Measurements from ENCODE around the gene PLEKHO1. TPM values are rescaled to one million over a fixed set of nuclear protein-coding genes. Genes with fewer than 3 reads are reported as not detected.
"Not testable (repeated sequence)": the region's sequence is repeated elsewhere in the genome, so short reads cannot be mapped to it uniquely, and the experiment has no call there.

Gene PLEKHO1
- total and polyA plus RNA-seq, 7 experiments from 2014 or later: 33.4 to 111 (median 65.5) TPM

DNA sequence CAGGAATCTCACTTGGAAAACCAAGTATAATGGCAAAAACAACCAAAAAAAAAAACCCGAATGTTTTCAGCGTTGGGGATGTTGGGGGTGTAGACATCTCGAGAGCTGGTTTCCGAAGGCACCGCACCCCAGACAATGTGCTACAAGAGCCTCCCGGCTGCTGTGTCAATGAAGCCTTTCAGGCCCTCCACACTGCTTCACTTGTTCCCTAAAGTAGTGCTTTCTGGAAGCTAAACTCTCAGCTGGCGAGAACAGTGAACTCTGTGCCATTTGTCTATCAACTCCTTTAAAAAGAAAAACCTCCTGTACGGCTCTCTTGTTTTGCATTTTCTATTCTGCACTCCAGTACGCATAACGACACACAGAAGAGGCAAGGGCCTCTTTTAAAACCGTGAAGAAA lies 32.5 kb downstream of the PLEKHO1 start:
- intact Hi-C loops (cut with micrococcal nuclease): no loop called here
- H3K4me3 Mint-ChIP-seq: no peak overlapping the region
- H3K4me1 Mint-ChIP-seq: peaks cover 3 to 10% (median 6%) of the 10 kb centered on the region in 7 donors
- Histone ChIP-seq H3K36me3 (ENCODE audit: control insufficient read depth in 2 of 3, insufficient read depth in 3 of 3, low read length in 3 of 3) (no peaks in the 10 kb centered on the region), H3K4me3 (ENCODE audit: low read length) (no peak overlapping the region), H3K27ac (ENCODE audit: low read depth, low read length) (no peak overlapping the region), H3K4me1 (ENCODE audit: control insufficient read depth in 2 of 2, insufficient read depth in 2 of 2, low read length in 2 of 2) (peaks cover 0 to 4% of the 10 kb centered on the region in 2 donors), H3K9me3 (ENCODE audit: control insufficient read depth in 2 of 3, low read length in 3 of 3) (no peaks in the 10 kb centered on the region), H3K27me3 (ENCODE audit: control insufficient read depth in 2 of 2, insufficient read depth in 2 of 2, low read length in 2 of 2) (no peaks in the 10 kb centered on the region)
- ATAC-seq (no peak), DNase-seq (no peak)
- H3K27me3 Mint-ChIP-seq: no peaks in the 10 kb centered on the region
- H3K36me3 Mint-ChIP-seq: no peaks in the 10 kb centered on the region
- no peak overlapping the region for H3K27ac Mint-ChIP-seq
- POLR2A ChIA-PET: interaction anchor here (1.1 kb wide), 1 partner anchor 295 kb away, joined by 4 read pairs; a partner anchor contains a TSS
- CTCF ChIA-PET: interaction anchor here (1.0 to 1.1 kb wide), 2 partner anchors 13 to 17 kb away, joined by 3 to 4 read pairs; no protein-coding TSS in a partner anchor
- no peaks in the 10 kb centered on the region for H3K9me3 Mint-ChIP-seq

GRCh38 chr1:150183061-150183460 lies 33.3 kb downstream of the PLEKHO1 start:
- H3K27me3 ChIP-seq (ENCODE audit: control insufficient read depth in 2 of 2, insufficient read depth in 2 of 2, low read length in 2 of 2): no peaks in the 10 kb centered on the region
- peaks cover 0 to 4% of the 10 kb centered on the region in 2 donors for H3K4me1 ChIP-seq (ENCODE audit: control insufficient read depth in 2 of 2, insufficient read depth in 2 of 2, low read length in 2 of 2)
- no peak overlapping the region for H3K27ac ChIP-seq (ENCODE audit: low read depth, low read length)
- DNase-seq (no peak), ATAC-seq (no peak)
- intact Hi-C loops (cut with micrococcal nuclease): no loop called here
- no peaks in the 10 kb centered on the region for H3K9me3 ChIP-seq (ENCODE audit: control insufficient read depth in 2 of 3, low read length in 3 of 3)
- no peaks in the 10 kb centered on the region for H3K36me3 ChIP-seq (ENCODE audit: control insufficient read depth in 2 of 3, insufficient read depth in 3 of 3, low read length in 3 of 3)
- Mint-ChIP-seq H3K36me3 (no peaks in the 10 kb centered on the region), H3K27me3 (no peaks in the 10 kb centered on the region), H3K4me3 (no peak overlapping the region), H3K27ac (no peak overlapping the region), H3K9me3 (no peaks in the 10 kb centered on the region), H3K4me1 (peaks cover 7 to 13% (median 11%) of the 10 kb centered on the region in 7 donors)
- ChIA-PET CTCF (interaction anchor here (1.0 kb wide), 1 partner anchor 13 kb away, joined by 3 read pairs; no protein-coding TSS in a partner anchor), POLR2A (interaction anchor here (0.6 kb wide), 1 partner anchor 80 kb away, joined by 3 read pairs; no protein-coding TSS in a partner anchor)
- no peak overlapping the region for H3K4me3 ChIP-seq (ENCODE audit: low read length)

DNA sequence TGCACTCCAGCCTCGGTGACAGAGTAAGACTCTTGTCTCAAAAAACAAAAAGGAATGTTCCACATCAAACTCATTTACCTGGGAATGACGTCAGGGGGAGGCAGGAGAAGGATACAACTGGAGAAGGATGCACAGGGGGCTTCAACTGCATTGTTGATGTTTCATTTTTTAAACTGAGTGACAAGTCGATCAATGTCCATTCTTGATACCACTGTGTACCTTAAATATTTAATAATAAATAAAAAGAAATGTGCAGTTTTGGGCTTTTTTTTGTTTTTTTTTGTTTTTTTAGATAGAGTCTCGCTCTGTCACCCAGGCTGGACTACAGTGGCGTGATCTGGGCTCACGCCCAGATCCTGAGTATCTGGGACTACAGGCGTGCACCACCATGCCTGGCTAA lies 35.8 kb downstream of the PLEKHO1 start:
- no peaks in the 10 kb centered on the region for H3K9me3 Mint-ChIP-seq
- no peak overlapping the region for H3K27ac ChIP-seq (ENCODE audit: low read depth, low read length)
- intact Hi-C loops (cut with micrococcal nuclease): no loop called here
- ChIA-PET CTCF (interaction anchor here (1.0 to 4.2 kb wide), 3 partner anchors 27 to 133 kb away, joined by 3 to 57 read pairs (median 14); no protein-coding TSS in a partner anchor), POLR2A (interaction anchor here (1.0 kb wide), 1 partner anchor 77 kb away, joined by 3 read pairs; no protein-coding TSS in a partner anchor)
- H3K4me3 ChIP-seq (ENCODE audit: low read length): no peak overlapping the region
- H3K4me1 Mint-ChIP-seq: peaks cover 7 to 13% (median 11%) of the 10 kb centered on the region in 7 donors
- no peak overlapping the region for H3K27ac Mint-ChIP-seq
- DNase-seq (no peak), ATAC-seq (no peak)
- peaks cover 0 to 4% of the 10 kb centered on the region in 2 donors for H3K4me1 ChIP-seq (ENCODE audit: control insufficient read depth in 2 of 2, insufficient read depth in 2 of 2, low read length in 2 of 2)
- no peaks in the 10 kb centered on the region for H3K9me3 ChIP-seq (ENCODE audit: control insufficient read depth in 2 of 3, low read length in 3 of 3)
- H3K4me3 Mint-ChIP-seq: no peak overlapping the region
- H3K36me3 ChIP-seq (ENCODE audit: control insufficient read depth in 2 of 3, insufficient read depth in 3 of 3, low read length in 3 of 3): no peaks in the 10 kb centered on the region
- no peaks in the 10 kb centered on the region for H3K27me3 ChIP-seq (ENCODE audit: control insufficient read depth in 2 of 2, insufficient read depth in 2 of 2, low read length in 2 of 2)
- H3K27me3 Mint-ChIP-seq: no peaks in the 10 kb centered on the region
- no peaks in the 10 kb centered on the region for H3K36me3 Mint-ChIP-seq

GRCh38 chr1:150186438-150186788 lies 36.7 kb downstream of the PLEKHO1 start:
- Mint-ChIP-seq H3K4me1 (peaks cover 7 to 13% (median 10%) of the 10 kb centered on the region in 7 donors), H3K4me3 (peak overlapping the region in 2 of 10 donors; percentile 51 to 74)
- H3K27ac Mint-ChIP-seq; H3K36me3 ChIP-seq (ENCODE audit: control insufficient read depth in 2 of 3, insufficient read depth in 3 of 3, low read length in 3 of 3); H3K4me1 ChIP-seq (ENCODE audit: control insufficient read depth in 2 of 2, insufficient read depth in 2 of 2, low read length in 2 of 2); H3K4me3 ChIP-seq (ENCODE audit: low read length); H3K9me3 ChIP-seq (ENCODE audit: control insufficient read depth in 2 of 3, low read length in 3 of 3); H3K9me3 Mint-ChIP-seq; intact Hi-C loops (cut with micrococcal nuclease); H3K27me3 ChIP-seq (ENCODE audit: control insufficient read depth in 2 of 2, insufficient read depth in 2 of 2, low read length in 2 of 2); H3K27me3 Mint-ChIP-seq; H3K36me3 Mint-ChIP-seq; ATAC-seq; H3K27ac ChIP-seq (ENCODE audit: low read depth, low read length); DNase-seq: not testable (repeated sequence)
- ChIA-PET CTCF (interaction anchor here (0.8 to 4.2 kb wide), 14 partner anchors 9 to 226 kb away, joined by 3 to 57 read pairs (median 8); partner anchors contain the start of gene VPS45), POLR2A (interaction anchor here (0.7 to 1.8 kb wide), 6 partner anchors 8 to 135 kb away, joined by 3 to 5 read pairs (median 3); no protein-coding TSS in a partner anchor)

GRCh38 chr1:150186789-150187559 lies 37.3 kb downstream of the PLEKHO1 start:
- ATAC-seq (peak; percentile 87), DNase-seq (peak in 7 of 9 donors; percentile 28 to 77 (median 68))
- Mint-ChIP-seq H3K9me3 (no peaks in the 10 kb centered on the region), H3K4me3 (peak overlapping the region in 7 of 10 donors; percentile 6 to 74 (median 35)), H3K27ac (peak overlapping the region in 7 of 9 donors; percentile 9 to 70 (median 33)), H3K4me1 (peaks cover 7 to 13% (median 10%) of the 10 kb centered on the region in 7 donors), H3K27me3 (no peaks in the 10 kb centered on the region), H3K36me3 (no peaks in the 10 kb centered on the region)
- Histone ChIP-seq H3K27ac (ENCODE audit: low read depth, low read length) (no peak overlapping the region), H3K27me3 (ENCODE audit: control insufficient read depth in 2 of 2, insufficient read depth in 2 of 2, low read length in 2 of 2) (no peaks in the 10 kb centered on the region), H3K9me3 (ENCODE audit: control insufficient read depth in 2 of 3, low read length in 3 of 3) (no peaks in the 10 kb centered on the region), H3K4me1 (ENCODE audit: control insufficient read depth in 2 of 2, insufficient read depth in 2 of 2, low read length in 2 of 2) (peaks cover 0 to 4% of the 10 kb centered on the region in 2 donors), H3K4me3 (ENCODE audit: low read length) (no peak overlapping the region), H3K36me3 (ENCODE audit: control insufficient read depth in 2 of 3, insufficient read depth in 3 of 3, low read length in 3 of 3) (no peaks in the 10 kb centered on the region)
- intact Hi-C loops (cut with micrococcal nuclease): loop anchor here (1.0 kb wide), 4 partner anchors 21 to 299 kb away; no protein-coding TSS in a partner anchor
- POLR2A ChIA-PET: interaction anchor here (0.6 to 1.8 kb wide), 15 partner anchors 9 to 794 kb away, joined by 3 to 14 read pairs (median 3); partner anchors contain the start of gene VPS45
- CTCF ChIA-PET: interaction anchor here (0.6 to 4.2 kb wide), 30 partner anchors 8 to 305 kb away, joined by 3 to 57 read pairs (median 4); partner anchors contain the start of gene VPS45

- H3K4me3 ChIP-seq (ENCODE audit: low read length): no peak overlapping the region
- CTCF ChIA-PET: interaction anchor here (0.6 to 4.2 kb wide), 22 partner anchors 8 to 306 kb away, joined by 3 to 57 read pairs (median 5); partner anchors contain the start of gene VPS45
- Mint-ChIP-seq H3K4me3 (peak overlapping the region in 4 of 10 donors; percentile 8 to 51 (median 36)), H3K36me3 (no peaks in the 10 kb centered on the region), H3K27me3 (no peaks in the 10 kb centered on the region), H3K9me3 (no peaks in the 10 kb centered on the region), H3K27ac (peak overlapping the region in 3 of 9 donors; percentile 9 to 44 (median 26)), H3K4me1 (peaks cover 7 to 13% (median 10%) of the 10 kb centered on the region in 7 donors)
- ATAC-seq: peak; percentile 34
- intact Hi-C loops (cut with micrococcal nuclease): loop anchor here (1.0 kb wide), 4 partner anchors 21 to 299 kb away; no protein-coding TSS in a partner anchor
- H3K4me1 ChIP-seq (ENCODE audit: control insufficient read depth in 2 of 2, insufficient read depth in 2 of 2, low read length in 2 of 2): peaks cover 0 to 4% of the 10 kb centered on the region in 2 donors
- H3K27ac ChIP-seq (ENCODE audit: low read depth, low read length): no peak overlapping the region
- no peaks in the 10 kb centered on the region for H3K36me3 ChIP-seq (ENCODE audit: control insufficient read depth in 2 of 3, insufficient read depth in 3 of 3, low read length in 3 of 3)
- no peaks in the 10 kb centered on the region for H3K27me3 ChIP-seq (ENCODE audit: control insufficient read depth in 2 of 2, insufficient read depth in 2 of 2, low read length in 2 of 2)
- DNase-seq: no peak
- POLR2A ChIA-PET: interaction anchor here (0.6 to 1.8 kb wide), 10 partner anchors 9 to 406 kb away, joined by 3 to 14 read pairs (median 4); partner anchors contain the start of gene VPS45
- no peaks in the 10 kb centered on the region for H3K9me3 ChIP-seq (ENCODE audit: control insufficient read depth in 2 of 3, low read length in 3 of 3)
Observed at GRCh38 chr1:150187560-150187931, 37.8 kb downstream of the PLEKHO1 start.

Data from naive thymus-derived CD4-positive, alpha-beta T cell (primary cell).